ENCODE data around the gene RADIL.

- TF ChIP-seq EP300 (IDR thresholded peaks at IDR 0.05) (no peak), CTCF (IDR thresholded peaks at IDR 0.05) (no peak), POLR2A (IDR thresholded peaks at IDR 0.05) (no peak)
Measured at GRCh38 chr7:4751398-4751947, 132.0 kb downstream of the RADIL start.

Data from tibial nerve (tissue), 4 donors.